HG03457 (cell line): ENCODE results near the gene SOD3.

Source experiments
- ATAC-seq: cut with Tn5 transposase; IDR thresholded peaks from one replicate; pipeline ENCODE4 v1.9.1; 2021; ENCODE audit warnings: moderate number of reproducible peaks; ENCODE audit not compliant: unreplicated experiment

SOD3 gene, protein sequence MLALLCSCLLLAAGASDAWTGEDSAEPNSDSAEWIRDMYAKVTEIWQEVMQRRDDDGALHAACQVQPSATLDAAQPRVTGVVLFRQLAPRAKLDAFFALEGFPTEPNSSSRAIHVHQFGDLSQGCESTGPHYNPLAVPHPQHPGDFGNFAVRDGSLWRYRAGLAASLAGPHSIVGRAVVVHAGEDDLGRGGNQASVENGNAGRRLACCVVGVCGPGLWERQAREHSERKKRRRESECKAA

GRCh38 chr4:24794916-24795665, at the start of gene SOD3:
Gene SOD3 (plus strand): TSS chr4:24795573. CDS start chr4:24799522, 3,949 bp downstream.
- no peak for ATAC-seq

DNA sequence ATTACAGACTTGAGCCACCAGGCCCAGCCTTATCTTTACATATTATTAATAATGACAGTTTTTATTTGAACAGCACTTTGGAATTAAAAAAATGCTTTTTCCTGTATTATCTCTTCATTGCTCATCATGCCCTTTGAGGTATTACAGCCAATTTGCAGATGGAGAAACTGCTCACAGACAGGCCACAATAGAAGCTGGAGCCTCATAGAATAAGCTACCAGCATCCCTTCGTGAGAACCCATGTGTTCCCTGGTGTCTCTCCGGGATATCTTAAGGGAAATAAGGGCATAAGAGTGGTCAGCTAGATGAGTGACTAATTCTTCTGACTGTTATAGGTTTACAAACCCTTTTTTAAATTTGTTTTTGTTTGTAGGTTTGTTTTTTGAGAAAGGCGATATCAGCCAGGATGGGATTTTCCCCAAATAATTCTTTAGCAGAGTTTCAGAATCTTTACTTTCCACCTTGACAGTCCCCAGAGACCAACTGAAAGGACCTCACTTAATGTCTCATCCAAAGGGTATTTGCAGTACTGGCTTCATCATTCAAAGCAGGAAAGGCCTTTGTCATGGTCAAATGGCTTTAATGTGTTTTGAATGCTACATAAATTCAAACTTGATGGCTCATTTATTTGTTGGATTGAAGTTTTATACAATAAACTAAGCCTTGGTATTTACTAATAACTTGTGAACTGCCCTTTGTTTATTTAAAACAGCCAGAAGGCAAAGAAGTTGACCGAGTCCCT, 48.0 kb upstream of the SOD3 start:
- ATAC-seq: no peak

DNA sequence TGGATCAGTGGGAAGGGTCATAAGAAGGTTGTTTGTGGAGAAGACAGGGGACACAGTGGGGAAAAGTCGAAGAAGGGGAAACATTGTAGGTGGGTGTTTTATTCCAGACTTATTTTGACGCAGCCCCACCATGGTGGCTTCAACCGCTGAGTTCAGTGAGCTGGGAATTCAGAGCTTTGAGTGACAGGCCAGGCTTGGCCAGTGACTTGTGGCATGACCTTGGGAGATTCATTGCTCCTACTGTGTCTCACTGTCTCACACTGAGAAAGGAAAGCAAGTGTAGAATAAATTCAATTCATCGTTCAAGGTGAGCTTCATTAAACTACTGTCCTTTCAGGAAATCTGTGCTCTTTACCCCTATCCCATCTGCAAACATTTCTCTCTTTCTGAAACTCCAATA, 47.4 kb upstream of the SOD3 start:
- no peak for ATAC-seq

DNA sequence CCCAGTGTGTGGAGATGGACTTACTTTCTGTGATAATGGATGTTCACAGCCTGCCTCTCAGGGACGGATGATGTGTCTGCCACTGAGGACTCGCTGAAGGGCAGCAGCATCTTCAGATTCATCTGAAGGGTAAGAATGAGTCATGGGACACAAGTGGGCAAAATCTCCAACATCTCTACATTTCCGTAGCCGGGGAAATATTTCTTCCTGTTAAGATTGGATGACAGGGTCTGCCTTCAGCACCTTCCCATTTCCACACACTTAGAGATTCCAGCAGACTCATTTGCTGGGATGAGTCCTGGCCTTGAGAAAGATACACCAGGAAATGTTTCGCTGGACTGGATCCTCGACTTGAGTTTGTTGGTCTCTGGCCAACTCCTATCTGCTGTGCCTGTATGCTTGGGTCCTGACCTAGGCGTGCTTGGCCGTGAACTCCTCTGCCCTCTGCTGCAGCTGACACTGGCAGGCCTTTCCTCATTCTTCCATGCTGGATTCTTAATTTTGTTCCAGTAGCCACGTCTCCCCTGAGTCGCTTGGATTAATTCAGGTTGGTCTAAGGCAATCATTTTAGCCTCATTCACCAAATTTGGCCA, 46.5 kb upstream of the SOD3 start:
- no peak for ATAC-seq

DNA sequence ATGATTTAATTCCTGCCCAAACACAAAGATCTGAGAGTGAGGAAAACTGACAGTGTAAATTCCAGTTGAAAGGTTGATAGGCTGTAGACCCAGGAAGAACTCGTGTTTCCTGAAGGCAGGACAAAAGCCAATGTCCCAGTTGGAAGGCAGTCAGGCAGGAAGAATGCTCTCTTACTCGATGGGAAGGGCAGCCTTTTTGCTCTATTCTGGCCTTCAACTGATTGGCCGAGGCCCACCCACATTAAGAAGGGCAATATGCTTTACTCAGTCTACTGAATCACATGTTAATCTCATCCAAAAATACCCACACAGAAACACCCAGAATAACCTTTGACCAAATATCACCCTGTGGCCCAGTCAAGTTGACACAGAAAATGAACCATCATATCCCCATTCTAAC, 45.3 kb upstream of the SOD3 start:
- no peak for ATAC-seq

- no peak for ATAC-seq
Observed at GRCh38 chr4:24751926-24752539, 43.3 kb upstream of the SOD3 start.

DNA sequence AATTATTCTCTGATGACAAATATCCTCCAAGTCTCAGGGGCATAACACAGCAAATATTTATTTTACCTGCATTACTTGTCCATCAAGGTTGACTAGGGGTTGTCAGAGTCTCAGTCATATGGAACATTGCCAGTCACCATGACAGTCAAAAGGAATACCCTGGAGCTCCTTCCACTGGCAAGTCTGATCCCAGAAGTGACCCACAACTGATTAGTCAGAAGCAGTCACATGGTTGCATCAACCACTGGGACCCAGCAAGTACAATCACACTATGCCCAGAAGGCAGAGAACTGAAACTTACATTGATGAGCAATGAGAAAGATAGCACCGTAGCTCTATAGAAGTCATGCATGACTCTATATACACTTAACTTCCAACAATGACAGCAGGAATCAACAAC, 41.9 kb upstream of the SOD3 start:
- no peak for ATAC-seq

- ATAC-seq: no peak
Observed at GRCh38 chr4:24754571-24754970, 40.8 kb upstream of the SOD3 start.

- ATAC-seq: no peak
Observed at GRCh38 chr4:24763631-24764297, 31.6 kb upstream of the SOD3 start.

DNA sequence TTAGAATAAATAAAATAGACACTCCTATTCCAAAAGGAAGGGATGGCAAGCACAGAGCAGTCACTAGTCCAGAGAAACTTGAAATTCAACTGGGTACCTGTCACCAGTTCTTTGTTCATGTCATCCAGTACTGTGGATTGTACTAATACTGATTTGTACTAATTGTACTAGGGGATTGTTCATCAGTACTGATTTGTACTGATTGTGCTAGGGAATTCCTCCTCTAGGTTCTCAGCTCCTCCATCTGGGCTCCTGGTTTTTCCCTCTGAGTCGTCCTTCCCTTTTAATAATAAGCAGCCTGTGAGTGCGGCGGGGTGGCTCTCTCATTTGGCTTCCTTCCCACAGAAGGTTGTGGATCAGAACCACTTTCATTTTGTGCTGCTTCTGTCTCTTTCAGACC, 31.0 kb upstream of the SOD3 start:
- no peak for ATAC-seq

- ATAC-seq: no peak
Observed at GRCh38 chr4:24765376-24765988, 29.9 kb upstream of the SOD3 start.

DNA sequence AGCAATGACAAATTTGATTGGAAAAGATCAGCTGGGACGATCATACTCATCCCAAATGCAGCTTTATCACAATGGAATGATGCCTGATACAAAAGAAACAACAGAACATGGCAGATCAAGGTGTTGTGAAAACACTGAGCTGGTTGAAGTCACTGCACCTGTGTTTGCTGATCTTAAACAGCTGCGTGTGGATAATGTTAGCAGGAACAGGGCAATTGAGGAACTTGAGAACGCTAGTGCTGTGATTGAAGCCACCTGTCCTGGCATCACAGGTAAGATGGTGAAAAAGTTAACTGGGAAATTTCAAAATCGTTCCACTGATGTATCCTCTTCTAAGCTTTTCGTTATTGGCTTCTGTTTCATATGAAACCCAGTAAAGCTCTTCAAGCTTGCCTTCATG, 27.4 kb upstream of the SOD3 start:
- no peak for ATAC-seq

DNA sequence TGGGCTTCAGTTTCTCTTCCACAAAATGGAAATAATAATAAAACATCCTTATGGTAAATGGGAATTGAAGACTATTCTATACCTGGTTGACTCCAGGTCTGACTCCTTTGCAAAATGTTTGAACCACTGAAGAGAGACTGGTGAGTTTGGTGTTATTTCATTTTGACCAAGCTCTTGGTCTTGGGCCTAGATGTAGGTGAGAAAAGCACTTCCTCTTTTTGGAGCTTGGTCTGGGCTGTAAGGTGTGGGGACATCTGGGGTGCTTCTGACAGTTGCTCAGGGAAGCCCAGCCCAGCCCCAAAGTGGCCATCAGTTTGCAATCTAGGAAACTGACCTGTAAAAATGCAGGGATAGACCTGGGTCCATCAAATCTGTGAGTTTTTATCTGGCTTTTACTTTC, 26.8 kb upstream of the SOD3 start:
- ATAC-seq: peak; percentile 55

DNA sequence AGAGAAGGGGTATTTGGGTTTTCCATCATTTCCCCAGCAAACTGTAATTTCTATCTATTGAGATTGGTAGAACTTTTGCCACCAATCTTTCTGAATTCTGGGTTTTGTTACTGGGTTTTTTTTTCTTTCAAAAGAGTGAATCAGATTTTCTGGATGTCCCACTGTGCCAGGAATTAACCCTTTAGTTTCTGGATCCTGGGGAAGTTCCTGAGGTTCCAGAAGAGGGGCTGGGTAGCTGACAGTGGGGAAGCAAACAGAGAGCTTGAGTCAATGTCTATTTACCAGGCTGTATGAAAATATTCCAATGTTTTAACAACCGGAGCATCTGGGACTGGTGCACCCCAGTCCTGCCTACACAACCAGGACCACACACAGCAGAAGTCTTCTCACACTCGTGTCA, 25.8 kb upstream of the SOD3 start:
- no peak for ATAC-seq

- peak; percentile 72 for ATAC-seq
Observed at GRCh38 chr4:24770032-24770584, 25.3 kb upstream of the SOD3 start.

DNA sequence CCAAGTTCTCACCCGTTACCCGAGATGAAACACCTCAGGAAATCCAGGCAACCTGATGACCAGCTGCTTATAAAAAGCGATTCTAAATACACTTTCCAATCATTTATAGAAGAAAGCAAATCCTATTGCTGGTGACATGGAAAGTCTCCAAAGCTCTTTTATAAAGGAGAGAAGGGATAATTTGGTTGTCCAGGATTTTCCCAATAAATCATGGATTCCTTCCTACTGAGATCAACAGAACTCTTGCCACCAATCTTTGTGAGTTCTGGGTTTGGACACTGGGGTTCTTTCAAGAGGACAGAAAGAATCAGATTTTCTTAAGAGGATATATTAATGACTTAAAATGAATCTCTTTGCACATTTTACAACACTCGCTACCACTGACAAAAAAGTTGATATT, 24.7 kb upstream of the SOD3 start:
- no peak for ATAC-seq

DNA sequence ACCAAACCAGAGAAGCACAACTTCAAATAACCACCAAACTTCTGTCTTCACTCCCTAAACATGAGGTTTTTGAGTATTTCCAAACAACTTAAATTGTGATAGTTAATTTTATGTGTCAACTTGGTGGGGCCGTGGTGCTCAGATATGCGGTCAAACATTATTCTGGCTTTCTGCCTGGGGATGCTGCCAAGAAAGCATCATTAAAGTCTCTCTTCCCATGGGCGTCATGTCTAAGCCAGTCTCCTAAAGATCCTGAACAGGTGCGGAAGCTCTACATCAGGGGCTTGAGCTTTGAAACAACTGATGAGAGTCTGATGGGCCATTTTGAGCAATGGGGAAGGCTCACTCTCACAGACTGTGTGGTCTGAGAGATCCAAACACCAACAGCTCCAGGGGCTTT, 24.1 kb upstream of the SOD3 start:
- ATAC-seq: no peak

DNA sequence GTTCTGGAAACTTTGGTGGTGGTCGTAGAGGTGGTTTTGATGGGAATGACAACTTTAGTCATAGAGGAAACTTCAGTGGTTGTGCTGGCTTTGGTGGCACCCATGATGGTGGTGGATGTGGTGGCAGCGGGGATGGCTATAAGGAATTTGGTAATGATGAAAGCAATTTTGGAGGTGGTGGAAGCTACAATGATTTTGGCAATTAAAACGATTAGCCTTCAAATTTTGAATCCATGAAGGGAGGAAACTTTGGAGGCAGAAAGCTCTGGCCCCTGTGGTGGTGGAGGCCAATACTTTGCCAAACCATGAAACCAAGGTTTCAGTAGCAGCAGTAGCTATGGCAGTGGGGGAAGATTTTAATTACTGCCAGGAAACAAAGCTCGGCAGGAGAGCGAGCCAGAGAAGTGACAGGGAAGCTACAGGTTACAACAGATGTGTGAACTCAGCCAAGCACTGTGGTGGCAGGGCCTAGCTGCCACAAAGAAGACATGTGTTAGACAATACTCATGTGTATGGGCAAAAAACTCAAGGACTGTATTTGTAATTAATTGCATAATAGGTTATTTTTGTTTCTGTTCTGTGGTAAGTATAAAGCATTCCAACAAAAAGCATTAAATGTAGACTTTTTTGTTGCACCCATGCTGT, 23.2 kb upstream of the SOD3 start:
- no peak for ATAC-seq

DNA sequence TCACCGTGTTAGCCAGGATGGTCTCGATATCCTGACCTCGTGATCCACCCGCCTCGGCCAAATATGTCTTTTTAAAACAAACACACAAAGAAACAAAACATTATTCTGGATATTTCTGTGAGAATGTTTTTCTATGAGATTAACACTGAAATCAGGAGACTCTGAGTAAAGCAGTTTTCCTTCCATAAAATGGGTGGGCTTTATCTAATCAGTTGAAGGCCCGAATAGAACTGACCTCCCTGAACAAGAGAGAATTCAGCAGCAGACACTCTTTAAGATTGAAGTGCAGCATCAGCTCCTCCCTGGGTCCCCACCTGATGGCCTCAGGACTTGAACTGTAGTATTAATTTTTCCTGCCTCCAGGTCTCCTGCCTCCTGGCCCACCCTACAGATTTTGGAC, 22.4 kb upstream of the SOD3 start:
- no peak for ATAC-seq
